CD8-positive, alpha-beta memory T cell (primary cell): ENCODE data around the gene RNF103. TPM values are rescaled to one million over a fixed set of nuclear protein-coding genes. Genes with fewer than 3 reads are reported as not detected.

Source experiments
- CTCF ChIA-PET: fragments of 350-600 bp; sonication (Branson Sonifier 250); formaldehyde crosslinking; loops from one replicate; lab custom pipeline; 2021; ENCODE audit warnings: antibody characterized with exemption; lab: Charles Lee
- POLR2A ChIA-PET: fragments of 350-600 bp; sonication (Branson Sonifier 250); formaldehyde crosslinking; loops from one replicate; lab custom pipeline; 2021; ENCODE audit warnings: antibody characterized with exemption; lab: Charles Lee
- DNase-seq, 5 donors: peaks; one replicate each; pipeline versions ENCODE4 v3.0.0 to v3.0.0-alpha.2; 2020 to 2022; ENCODE audit warnings: mixed read lengths in 1 of 5
- H3K27ac ChIP-seq: one replicate; pipeline ENCODE4 v1.7.0; 2013; ENCODE audit warnings: low read depth, mild to moderate bottlenecking, low read length, moderate library complexity
- H3K27me3 ChIP-seq: 2 replicates; pipeline ENCODE4 v1.7.0; 2013; ENCODE audit warnings: low read length, mild to moderate bottlenecking; ENCODE audit not compliant: insufficient read depth, poor library complexity, severe bottlenecking
- H3K36me3 ChIP-seq: 2 replicates; pipeline ENCODE4 v1.7.0; 2013; ENCODE audit warnings: mild to moderate bottlenecking, low read length, moderate library complexity; ENCODE audit not compliant: insufficient read depth
- H3K4me1 ChIP-seq: 2 replicates; pipeline ENCODE4 v1.7.0; 2013; ENCODE audit warnings: mild to moderate bottlenecking, low read length, moderate library complexity; ENCODE audit not compliant: insufficient read depth
- H3K4me3 ChIP-seq: 2 replicates; pipeline ENCODE4 v1.7.0; 2013; ENCODE audit warnings: mild to moderate bottlenecking, low read length
- H3K9me3 ChIP-seq: 2 replicates; pipeline ENCODE4 v1.7.0; 2013; ENCODE audit warnings: mild to moderate bottlenecking, low read length
- H3K27ac Mint-ChIP-seq, 8 donors: one replicate each; pipeline ENCODE4 v1.8.0; 2020 to 2021; ENCODE audit warnings: mixed read lengths in 8 of 8, mild to moderate bottlenecking in 6 of 8, inconsistent platforms in 3 of 8, moderate library complexity in 3 of 8
- H3K27me3 Mint-ChIP-seq, 2 donors: one replicate each; pipeline ENCODE4 v1.8.0; 2020 to 2021; ENCODE audit warnings: mixed read lengths in 2 of 2, mild to moderate bottlenecking in 1 of 2, moderate library complexity in 1 of 2
- H3K36me3 Mint-ChIP-seq, 3 donors: one replicate each; pipeline ENCODE4 v1.8.0; 2020 to 2021; ENCODE audit warnings: mixed read lengths in 3 of 3, inconsistent platforms in 1 of 3, mild to moderate bottlenecking in 1 of 3
- H3K4me1 Mint-ChIP-seq, 3 donors: one replicate each; pipeline ENCODE4 v1.8.0; 2020 to 2021; ENCODE audit warnings: mixed read lengths in 3 of 3, inconsistent platforms in 1 of 3, mild to moderate bottlenecking in 1 of 3
- H3K4me3 Mint-ChIP-seq, 7 donors: one replicate each; pipeline ENCODE4 v1.8.0; 2020 to 2021; ENCODE audit warnings: mixed read lengths in 7 of 7, mild to moderate bottlenecking in 6 of 7, moderate library complexity in 4 of 7, inconsistent platforms in 2 of 7
- H3K9me3 Mint-ChIP-seq, 5 donors: one replicate each; pipeline ENCODE4 v1.8.0; 2020 to 2022; ENCODE audit warnings: mixed read lengths in 5 of 5, mild to moderate bottlenecking in 3 of 5, moderate library complexity in 2 of 5, inconsistent platforms in 1 of 5
- polyA plus RNA-seq: library from polyadenylated mRNA; unstranded; fragments of 300-500 nt; fragmentation: Illumina TruSeq; gene quantifications from one replicate; pipeline ENCODE4 v1.2.3, GENCODE V29; 2021
- total RNA-seq, 2 experiments: library from RNA; stranded (reverse); gene quantifications; one replicate each; pipeline ENCODE4 v1.2.3, GENCODE V29; 2021

Gene RNF103
- total and polyA plus RNA-seq, 3 experiments from 2014 or later: 4.8 to 14.6 (median 14.6) TPM

- peaks cover 36 to 43% (median 37%) of the 10 kb centered on the region in 3 donors for H3K4me1 Mint-ChIP-seq
- H3K36me3 ChIP-seq: no peaks in the 10 kb centered on the region
These were observed 60.6 kb downstream of the RNF103 start, which contains the start of gene CHMP3 for GRCh38 chr2:86562922-86563649. CHMP3 (minus strand) TSS chr2:86563443; CDS start chr2:86563348, 95 bp downstream.

GRCh38 chr2:86562485-86562921 lies 61.2 kb downstream of the RNF103 start:
- CTCF ChIA-PET: interaction anchor here (0.8 to 1.3 kb wide), 3 partner anchors 12 to 59 kb away, joined by 3 to 4 read pairs (median 3); no protein-coding TSS in a partner anchor
- Mint-ChIP-seq H3K4me1 (peaks cover 36 to 43% (median 37%) of the 10 kb centered on the region in 3 donors), H3K27ac (peak overlapping the region; percentile 94 to 99 (median 99)), H3K4me3 (peak overlapping the region; percentile 92 to 98 (median 98)), H3K27me3 (peaks cover 1 to 20% of the 10 kb centered on the region in 2 donors), H3K9me3 (no peaks in the 10 kb centered on the region), H3K36me3 (peaks cover 0 to 16% (median 5%) of the 10 kb centered on the region in 3 donors)
- no peak for DNase-seq
- no peaks in the 10 kb centered on the region for H3K27me3 ChIP-seq
- no peaks in the 10 kb centered on the region for H3K9me3 ChIP-seq
- POLR2A ChIA-PET: interaction anchor here (0.7 to 2.8 kb wide), 7 partner anchors 9 to 235 kb away, joined by 3 to 11 read pairs (median 6); partner anchors contain the start of gene KDM3A
- H3K27ac ChIP-seq: peak overlapping the region; percentile 99
- no peaks in the 10 kb centered on the region for H3K36me3 ChIP-seq
- peaks cover 39% of the 10 kb centered on the region for H3K4me1 ChIP-seq
- peak overlapping the region; percentile 88 for H3K4me3 ChIP-seq

More at GRCh38 chr2:86562922-86563649, 60.6 kb downstream of the RNF103 start, which contains the start of gene CHMP3:
- Mint-ChIP-seq H3K4me3 (peak within 1 kb of the TSS; percentile 92 to 98 (median 98)), H3K27me3 (peaks cover 1 to 21% of the 10 kb centered on the region in 2 donors), H3K9me3 (no peaks in the 10 kb centered on the region), H3K27ac (peak within 1 kb of the TSS; percentile 94 to 99 (median 99)), H3K36me3 (peaks cover 0 to 16% (median 5%) of the 10 kb centered on the region in 3 donors)
- ChIA-PET CTCF (interaction anchor here (1.0 to 1.3 kb wide), 2 partner anchors 12 to 59 kb away, joined by 3 to 4 read pairs; no protein-coding TSS in a partner anchor), POLR2A (interaction anchor here (0.6 to 2.8 kb wide), 7 partner anchors 9 to 569 kb away, joined by 3 to 11 read pairs (median 6); partner anchors contain the start of gene KDM3A)
- Histone ChIP-seq H3K27ac (peak within 1 kb of the TSS; percentile 99), H3K4me3 (peak within 1 kb of the TSS; percentile 88), H3K27me3 (no peaks in the 10 kb centered on the region), H3K4me1 (peaks cover 33% of the 10 kb centered on the region), H3K9me3 (no peaks in the 10 kb centered on the region)
- peak; percentile 94 to 99 (median 97) for DNase-seq

DNA sequence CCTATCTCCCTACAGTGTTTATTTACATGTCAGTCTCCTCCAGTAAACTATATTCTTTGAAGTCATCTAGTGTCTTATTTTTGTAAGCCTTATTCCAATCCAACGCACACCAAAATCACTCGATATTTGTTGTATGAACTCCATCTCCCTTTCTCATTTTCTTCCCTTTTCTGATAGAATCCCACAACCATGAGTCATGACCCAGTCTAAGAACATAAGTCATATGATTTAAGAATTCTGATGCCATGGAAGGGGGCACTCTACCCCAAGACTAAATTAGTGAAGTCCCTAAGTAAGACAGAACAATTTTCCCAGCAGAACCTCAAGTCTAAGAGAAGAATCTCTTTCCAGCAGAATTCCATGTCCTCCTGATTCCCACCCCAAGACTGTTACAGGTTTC lies 65.8 kb downstream of the RNF103 start:
- no peaks in the 10 kb centered on the region for H3K27me3 ChIP-seq
- H3K9me3 ChIP-seq: no peaks in the 10 kb centered on the region
- no peaks in the 10 kb centered on the region for H3K36me3 ChIP-seq
- no peak overlapping the region for H3K4me3 ChIP-seq
- Mint-ChIP-seq H3K9me3 (no peaks in the 10 kb centered on the region), H3K36me3 (peaks cover 0 to 15% (median 5%) of the 10 kb centered on the region in 3 donors), H3K27ac (no peak overlapping the region), H3K4me3 (no peak overlapping the region), H3K27me3 (no peaks in the 10 kb centered on the region), H3K4me1 (peaks cover 49 to 52% (median 49%) of the 10 kb centered on the region in 3 donors)
- CTCF ChIA-PET: no interaction called here
- peaks cover 52% of the 10 kb centered on the region for H3K4me1 ChIP-seq
- no peak for DNase-seq
- H3K27ac ChIP-seq: no peak overlapping the region
- POLR2A ChIA-PET: no interaction called here

GRCh38 chr2:86556508-86556907 lies 67.2 kb downstream of the RNF103 start:
- no peak overlapping the region for H3K4me3 ChIP-seq
- no peaks in the 10 kb centered on the region for H3K27me3 ChIP-seq
- POLR2A ChIA-PET: no interaction called here
- H3K36me3 ChIP-seq: no peaks in the 10 kb centered on the region
- H3K9me3 ChIP-seq: no peaks in the 10 kb centered on the region
- H3K27ac ChIP-seq: no peak overlapping the region
- Mint-ChIP-seq H3K27ac (no peak overlapping the region), H3K4me3 (no peak overlapping the region), H3K4me1 (peaks cover 49 to 53% (median 50%) of the 10 kb centered on the region in 3 donors), H3K36me3 (peaks cover 0 to 9% (median 5%) of the 10 kb centered on the region in 3 donors), H3K9me3 (no peaks in the 10 kb centered on the region), H3K27me3 (no peaks in the 10 kb centered on the region)
- no peak for DNase-seq
- CTCF ChIA-PET: no interaction called here
- H3K4me1 ChIP-seq: peaks cover 54% of the 10 kb centered on the region

Other genes with a start within 250 kb of the RNF103 start
- 10 to 100 TPM; 45.8 to 46.2 TPM for gene KDM3A, start 182.5 kb downstream of the RNF103 start, total RNA-seq
- gene KDM3A, start 182.5 kb downstream of the RNF103 start, polyA plus RNA-seq: 21.1 TPM
- gene CHMP3, start 60.4 kb downstream of the RNF103 start, total RNA-seq: 10 to 100 TPM; 51.7 to 58.9 TPM
- gene CHMP3, start 60.4 kb downstream of the RNF103 start, polyA plus RNA-seq: 70.1 TPM
- gene RMND5A, start 96.4 kb upstream of the RNF103 start, total RNA-seq: 10 to 100 TPM; 57.7 to 63.5 TPM
- 20.7 TPM for gene RMND5A, start 96.4 kb upstream of the RNF103 start, polyA plus RNA-seq
- gene CD8A, start 167.0 kb upstream of the RNF103 start, total RNA-seq: 100 to 1,000 TPM; 359 to 363 TPM
- gene CD8A, start 167.0 kb upstream of the RNF103 start, polyA plus RNA-seq: 924 TPM
- gene CD8B, start 238.0 kb upstream of the RNF103 start, total RNA-seq: 100 to 1,000 TPM; 259 to 273 TPM
- 908 TPM for gene CD8B, start 238.0 kb upstream of the RNF103 start, polyA plus RNA-seq